Uterus (tissue), 2 donors: Measurements from ENCODE around the gene CPOX.

Experiments used
- CTCF ChIP-seq, 4 experiments: fragments of 200-600 bp in 2 of 4; fragments of 450-650 bp in 2 of 4; sonication (generic) in 2 of 4; IDR thresholded peaks; one replicate each; pipeline ENCODE4 v1.5.1; 2016 to 2019; ENCODE audit warnings: antibody characterized with exemption in 4 of 4, mild to moderate bottlenecking in 2 of 4, moderate library complexity in 1 of 4
- POLR2A ChIP-seq, 2 donors: fragments of 450-650 bp; IDR thresholded peaks; one replicate each; pipeline ENCODE4 v1.6.1; 2016; ENCODE audit warnings: antibody characterized with exemption in 2 of 2, mild to moderate bottlenecking in 1 of 2, moderate library complexity in 1 of 2

GRCh38 chr3:98596087-98596486 is 2.7 kb upstream of the CPOX start:
- TF ChIP-seq CTCF (IDR thresholded peaks at IDR 0.05) (no peak), POLR2A (IDR thresholded peaks at IDR 0.05) (no peak)
